Measurements from ENCODE around the gene KIF26B.

The KIF26B gene

GRCh38 chr1:245278846-245279245 is 124.1 kb downstream of the KIF26B start:
- DNase-seq (ENCODE audit: low read depth, low spot score) = no peak

- no peak for DNase-seq (ENCODE audit: low read depth, low spot score)
Observed at GRCh38 chr1:245279346-245279745, 124.6 kb downstream of the KIF26B start.

- no peak for DNase-seq (ENCODE audit: low read depth, low spot score)
Observed at GRCh38 chr1:245283001-245283400, 128.2 kb downstream of the KIF26B start.

- DNase-seq (ENCODE audit: low read depth, low spot score) = no peak
Observed at GRCh38 chr1:245285168-245285567, 130.4 kb downstream of the KIF26B start.

- no peak for DNase-seq (ENCODE audit: low read depth, low spot score)
Observed at GRCh38 chr1:245288796-245289195, 134.0 kb downstream of the KIF26B start.

- DNase-seq (ENCODE audit: low read depth, low spot score) = no peak
Observed at GRCh38 chr1:245290836-245291235, 136.1 kb downstream of the KIF26B start.

- no peak for DNase-seq (ENCODE audit: low read depth, low spot score)
Observed at GRCh38 chr1:245291351-245291750, 136.6 kb downstream of the KIF26B start.

GRCh38 chr1:245292141-245292540 is 137.4 kb downstream of the KIF26B start:
- DNase-seq (ENCODE audit: low read depth, low spot score) = no peak

- DNase-seq (ENCODE audit: low read depth, low spot score) = no peak
Observed at GRCh38 chr1:245292553-245292952, 137.8 kb downstream of the KIF26B start.

GRCh38 chr1:245294020-245294419 is 139.2 kb downstream of the KIF26B start:
- no peak for DNase-seq (ENCODE audit: low read depth, low spot score)

- no peak for DNase-seq (ENCODE audit: low read depth, low spot score)
Observed at GRCh38 chr1:245298781-245299180, 144.0 kb downstream of the KIF26B start.

GRCh38 chr1:245301162-245301580 is 146.4 kb downstream of the KIF26B start:
- DNase-seq (ENCODE audit: low read depth, low spot score) = no peak

GRCh38 chr1:245301921-245302320 is 147.1 kb downstream of the KIF26B start:
- DNase-seq (ENCODE audit: low read depth, low spot score) = no peak

- DNase-seq (ENCODE audit: low read depth, low spot score) = no peak
Observed at GRCh38 chr1:245304698-245305097, 149.9 kb downstream of the KIF26B start.

GRCh38 chr1:245306020-245306419 is 151.2 kb downstream of the KIF26B start:
- no peak for DNase-seq (ENCODE audit: low read depth, low spot score)

GRCh38 chr1:245306628-245307410 is 152.0 kb downstream of the KIF26B start:
- no peak for DNase-seq (ENCODE audit: low read depth, low spot score)

- DNase-seq (ENCODE audit: low read depth, low spot score) = no peak
Observed at GRCh38 chr1:245310571-245311531, 156.1 kb downstream of the KIF26B start.

GRCh38 chr1:245311887-245312536 is 157.2 kb downstream of the KIF26B start:
- no peak for DNase-seq (ENCODE audit: low read depth, low spot score)

GRCh38 chr1:245313576-245313975 is 158.8 kb downstream of the KIF26B start:
- no peak for DNase-seq (ENCODE audit: low read depth, low spot score)

GRCh38 chr1:245316784-245317183 is 162.0 kb downstream of the KIF26B start:
- DNase-seq (ENCODE audit: low read depth, low spot score) = no peak

- no peak for DNase-seq (ENCODE audit: low read depth, low spot score)
Observed at GRCh38 chr1:245317217-245317616, 162.4 kb downstream of the KIF26B start.

GRCh38 chr1:245319094-245319493 is 164.3 kb downstream of the KIF26B start:
- no peak for DNase-seq (ENCODE audit: low read depth, low spot score)
